ENCODE data around the gene PPM1E. TPM values are rescaled to one million over a fixed set of nuclear protein-coding genes. Genes with fewer than 3 reads are reported as not detected.

PPM1E gene
- total and polyA plus RNA-seq, 2 experiments from 2014 or later, result 0.42 to 0.77 TPM

- Histone ChIP-seq H3K9me2 (replicated peaks; ENCODE audit: insufficient read depth) (no peaks in the 10 kb centered on the region), H3K4me1 (ENCODE audit: insufficient read depth) (peaks cover 4% of the 10 kb centered on the region), H3K27ac (no peak overlapping the region), H4K20me1 (ENCODE audit: insufficient read depth, poor library complexity, severe bottlenecking) (no peaks in the 10 kb centered on the region), H3K79me2 (no peaks in the 10 kb centered on the region), H3K36me3 (replicated peaks; ENCODE audit: insufficient read depth, low read depth) (no peaks in the 10 kb centered on the region), H3K9me3 (ENCODE audit: low read depth) (no peaks in the 10 kb centered on the region), H3K4me3 (no peak overlapping the region), H2AFZ (no peak overlapping the region), H3K27me3 (no peaks in the 10 kb centered on the region), H3K4me2 (no peak overlapping the region)
- TF ChIP-seq EZH2 (IDR thresholded peaks at IDR 0.05; ENCODE audit: borderline replicate concordance) (no peak), EZH2phosphoT487 (IDR thresholded peaks at IDR 0.05; ENCODE audit: low read depth, severe bottlenecking, unreplicated experiment) (no peak), CTCF (IDR thresholded peaks at IDR 0.05; ENCODE audit: poor library complexity) (no peak)
- 61% methylated on average over 1 of the region's 1 CpG for WGBS (ENCODE audit: low lambda C conversion rate, missing lambda C conversion rate)
- DNase-seq (ENCODE audit: low spot score), result no peak
Measured at GRCh38 chr17:58785097-58785496, 29.4 kb downstream of the PPM1E start.

- H3K36me3 ChIP-seq (replicated peaks; ENCODE audit: insufficient read depth, low read depth), result no peaks in the 10 kb centered on the region
- no peaks in the 10 kb centered on the region for H3K9me3 ChIP-seq (ENCODE audit: low read depth)
- H3K79me2 ChIP-seq, result no peaks in the 10 kb centered on the region
- H3K4me3 ChIP-seq, result no peak overlapping the region
- no peaks in the 10 kb centered on the region for H4K20me1 ChIP-seq (ENCODE audit: insufficient read depth, poor library complexity, severe bottlenecking)
- 68% methylated on average over 3 of the region's 3 CpGs for WGBS (ENCODE audit: low lambda C conversion rate, missing lambda C conversion rate)
- no peak overlapping the region for H3K4me2 ChIP-seq
- H3K27me3 ChIP-seq, result no peaks in the 10 kb centered on the region
- H3K9me2 ChIP-seq (replicated peaks; ENCODE audit: insufficient read depth), result no peaks in the 10 kb centered on the region
- no peak overlapping the region for H2AFZ ChIP-seq
- peak; percentile 4 for DNase-seq (ENCODE audit: low spot score)
- no peak for TF ChIP-seq EZH2phosphoT487 (IDR thresholded peaks at IDR 0.05; ENCODE audit: low read depth, severe bottlenecking, unreplicated experiment)
- TF ChIP-seq EZH2 (IDR thresholded peaks at IDR 0.05; ENCODE audit: borderline replicate concordance), result no peak
- no peak for TF ChIP-seq CTCF (IDR thresholded peaks at IDR 0.05; ENCODE audit: poor library complexity)
- no peak overlapping the region for H3K27ac ChIP-seq
- peaks cover 4% of the 10 kb centered on the region for H3K4me1 ChIP-seq (ENCODE audit: insufficient read depth)
Measured at GRCh38 chr17:58786586-58787295, 31.1 kb downstream of the PPM1E start.

GRCh38 chr17:58788199-58788598 is 32.5 kb downstream of the PPM1E start:
- Histone ChIP-seq H3K27me3 (no peaks in the 10 kb centered on the region), H3K79me2 (no peaks in the 10 kb centered on the region), H4K20me1 (ENCODE audit: insufficient read depth, poor library complexity, severe bottlenecking) (no peaks in the 10 kb centered on the region), H3K27ac (no peak overlapping the region), H3K36me3 (replicated peaks; ENCODE audit: insufficient read depth, low read depth) (no peaks in the 10 kb centered on the region), H3K4me1 (ENCODE audit: insufficient read depth) (peaks cover 4% of the 10 kb centered on the region), H2AFZ (no peak overlapping the region), H3K4me2 (no peak overlapping the region), H3K9me3 (ENCODE audit: low read depth) (no peaks in the 10 kb centered on the region), H3K4me3 (no peak overlapping the region), H3K9me2 (replicated peaks; ENCODE audit: insufficient read depth) (no peaks in the 10 kb centered on the region)
- DNase-seq (ENCODE audit: low spot score), result no peak
- WGBS (ENCODE audit: low lambda C conversion rate, missing lambda C conversion rate), result 80% methylated on average over 7 of the region's 7 CpGs
- TF ChIP-seq EZH2 (IDR thresholded peaks at IDR 0.05; ENCODE audit: borderline replicate concordance) (no peak), EZH2phosphoT487 (IDR thresholded peaks at IDR 0.05; ENCODE audit: low read depth, severe bottlenecking, unreplicated experiment) (no peak), CTCF (IDR thresholded peaks at IDR 0.05; ENCODE audit: poor library complexity) (no peak)
